Activated effector memory CD4-positive, alpha-beta T cell treated with anti-CD3 and anti-CD28 coated beads, Interleukin-2, amount 50 U/mL, for 16 hours (primary cell): ENCODE data around the gene MED13L.

ENCODE experiments used
- DNase-seq: peaks from one replicate; pipeline ENCODE4 v3.0.0-alpha.2; 2020

MED13L gene

DNA sequence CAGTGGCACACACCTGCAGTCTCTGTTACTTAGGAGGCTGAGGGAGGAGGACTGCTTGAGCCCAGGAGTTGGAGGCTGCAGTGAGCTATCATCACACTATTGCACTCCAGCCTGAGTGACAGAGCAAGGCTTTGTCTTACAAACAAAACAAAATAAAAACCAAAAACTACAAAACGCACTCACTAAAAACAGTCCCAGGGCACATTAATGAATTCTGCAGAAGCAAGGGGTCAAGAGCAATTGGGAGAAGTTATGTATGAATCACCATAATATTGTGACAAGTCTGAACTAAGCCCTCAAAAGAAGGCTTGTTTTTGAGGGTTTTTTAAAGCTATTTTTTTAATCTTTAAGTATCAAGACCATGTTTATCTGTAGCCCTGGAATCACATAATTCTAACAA lies 201.1 kb downstream of the MED13L start:
- no peak for DNase-seq

DNA sequence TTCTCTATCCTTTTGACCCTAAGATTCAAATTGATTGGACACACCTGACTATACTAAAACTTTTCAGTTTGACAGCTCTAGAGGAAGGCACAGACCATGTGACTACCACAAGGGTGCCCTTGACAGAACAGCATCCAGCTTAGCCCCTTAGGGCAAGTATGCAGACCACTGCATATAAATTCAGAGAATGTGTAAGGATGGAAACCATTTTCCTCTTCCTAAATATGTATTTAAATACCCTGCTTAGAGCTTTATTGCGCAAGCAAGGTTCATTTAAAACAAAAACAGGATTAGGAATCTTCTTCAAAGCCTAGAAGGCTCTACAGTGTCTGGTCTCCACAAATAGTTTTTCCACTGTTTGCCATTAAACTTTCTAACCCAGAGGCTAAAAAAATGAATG lies 202.8 kb downstream of the MED13L start:
- DNase-seq: no peak

DNA sequence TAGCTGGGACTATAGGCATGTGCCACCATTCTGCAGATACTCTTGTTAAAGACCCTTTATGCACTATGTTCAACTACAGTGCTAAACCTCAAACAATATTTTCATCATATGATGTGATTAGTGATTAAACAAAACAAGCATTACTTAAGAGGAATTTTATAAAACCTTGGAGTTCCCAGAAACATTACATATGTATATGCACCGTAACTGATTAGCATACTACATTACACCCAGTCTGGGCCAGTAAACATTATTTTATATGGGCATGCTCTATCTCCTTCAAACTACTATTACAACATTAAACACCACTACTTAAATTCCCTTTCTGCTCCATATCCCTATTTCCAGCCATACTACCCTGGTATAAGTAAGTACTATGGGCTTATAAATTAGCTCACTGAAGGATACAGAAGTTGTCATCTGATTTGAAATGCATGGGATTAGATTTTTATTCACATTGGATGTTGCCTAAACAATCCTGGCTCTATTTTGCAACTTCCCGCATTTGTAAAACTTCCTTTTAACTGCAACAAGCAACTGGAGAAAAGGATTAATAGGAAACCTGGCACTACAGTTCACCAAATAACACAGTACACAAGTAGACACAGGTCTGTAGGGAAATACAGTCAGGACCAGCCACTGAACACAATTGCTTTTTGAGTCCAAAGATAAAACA lies 205.8 kb downstream of the MED13L start:
- DNase-seq: no peak

DNA sequence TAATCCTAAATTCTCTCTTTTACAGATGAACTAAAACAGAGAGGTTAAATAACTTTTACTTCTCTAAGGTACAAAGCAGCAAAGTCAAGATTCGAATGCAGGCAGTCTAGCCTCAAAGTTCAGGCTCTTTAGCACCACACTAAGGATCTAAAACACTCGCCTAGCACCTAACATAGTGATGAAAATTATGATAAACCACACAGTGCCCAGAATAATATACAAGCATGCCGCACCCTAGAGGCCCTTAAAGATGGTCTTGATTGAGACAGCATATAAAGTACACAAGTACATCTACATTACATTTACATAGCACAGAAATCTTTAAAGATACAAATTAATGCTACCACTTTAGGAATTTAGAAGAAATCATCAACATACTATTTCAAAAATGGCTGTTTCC lies 207.0 kb downstream of the MED13L start:
- DNase-seq: no peak

DNA sequence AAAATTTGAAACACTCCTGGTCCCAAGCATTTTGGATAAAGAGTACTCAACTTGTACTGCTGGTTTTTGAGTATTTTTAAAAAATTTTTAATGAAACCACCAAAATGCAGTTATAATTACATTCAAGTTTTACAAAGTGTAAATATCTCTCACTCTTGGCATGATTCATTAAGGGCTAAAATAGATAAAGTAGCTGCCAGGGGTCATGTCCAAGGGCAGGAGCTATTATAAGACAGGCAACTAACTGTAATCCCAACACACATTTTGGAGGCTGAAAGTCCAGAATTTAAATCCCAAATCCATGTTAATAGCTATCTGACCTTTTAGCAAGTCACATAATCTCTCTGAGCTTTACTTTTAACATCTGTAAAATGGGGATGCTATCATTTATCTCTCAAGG lies 207.6 kb downstream of the MED13L start:
- no peak for DNase-seq

DNA sequence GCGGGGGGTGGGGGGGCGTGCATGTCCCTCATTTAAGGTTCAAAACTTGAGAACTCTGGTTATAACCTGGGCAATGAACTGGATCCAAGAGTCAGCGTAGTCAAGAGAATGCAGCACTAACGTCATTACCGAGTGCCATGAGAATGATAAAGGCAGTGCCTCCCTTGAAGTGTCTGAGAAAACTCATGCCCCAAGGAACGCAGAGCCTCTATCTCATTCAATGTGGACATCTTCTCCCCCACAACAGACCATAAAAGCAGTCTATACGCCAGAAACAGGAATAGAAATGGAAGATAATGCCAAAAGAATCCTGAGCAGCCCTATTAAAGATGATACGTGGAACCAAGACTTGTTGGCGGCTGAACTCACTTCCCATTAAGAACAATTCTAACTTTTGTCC lies 208.6 kb downstream of the MED13L start:
- DNase-seq: no peak

DNA sequence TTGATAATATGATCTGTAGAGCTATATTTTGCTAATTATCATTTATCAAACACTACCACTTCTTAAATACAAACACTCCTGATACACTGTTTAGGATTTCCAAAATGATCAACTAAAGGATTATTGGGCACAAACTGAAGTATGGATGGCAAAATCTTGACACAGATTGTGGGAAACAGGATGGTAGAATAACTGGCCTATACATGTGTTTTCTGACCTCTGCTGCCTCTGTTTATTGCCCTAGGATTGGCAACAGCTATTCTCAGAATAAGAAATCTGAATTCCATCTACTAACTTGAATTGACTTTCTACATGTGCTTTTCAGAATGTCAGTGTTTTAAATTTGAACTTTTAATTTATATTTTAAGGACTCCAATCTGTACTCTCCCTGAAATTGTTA lies 209.1 kb downstream of the MED13L start:
- no peak for DNase-seq

DNA sequence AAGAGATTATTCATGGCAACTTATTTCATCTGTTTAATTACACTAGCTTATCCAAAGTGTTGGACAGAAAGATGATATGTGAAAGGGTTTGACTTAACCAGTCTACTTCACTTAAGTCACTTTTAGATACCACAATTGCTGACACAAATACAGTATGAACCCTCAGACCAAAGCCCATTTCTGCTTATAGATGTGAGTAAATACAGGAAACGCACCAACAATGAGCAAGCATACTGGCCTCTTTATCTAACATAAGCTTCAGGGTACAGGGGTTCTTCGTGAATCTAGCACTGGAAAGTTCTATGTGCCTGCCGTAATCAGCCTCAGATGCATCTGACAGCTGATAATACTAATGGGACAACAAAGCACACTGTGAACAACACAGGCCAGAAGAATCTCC lies 209.6 kb downstream of the MED13L start:
- no peak for DNase-seq

DNA sequence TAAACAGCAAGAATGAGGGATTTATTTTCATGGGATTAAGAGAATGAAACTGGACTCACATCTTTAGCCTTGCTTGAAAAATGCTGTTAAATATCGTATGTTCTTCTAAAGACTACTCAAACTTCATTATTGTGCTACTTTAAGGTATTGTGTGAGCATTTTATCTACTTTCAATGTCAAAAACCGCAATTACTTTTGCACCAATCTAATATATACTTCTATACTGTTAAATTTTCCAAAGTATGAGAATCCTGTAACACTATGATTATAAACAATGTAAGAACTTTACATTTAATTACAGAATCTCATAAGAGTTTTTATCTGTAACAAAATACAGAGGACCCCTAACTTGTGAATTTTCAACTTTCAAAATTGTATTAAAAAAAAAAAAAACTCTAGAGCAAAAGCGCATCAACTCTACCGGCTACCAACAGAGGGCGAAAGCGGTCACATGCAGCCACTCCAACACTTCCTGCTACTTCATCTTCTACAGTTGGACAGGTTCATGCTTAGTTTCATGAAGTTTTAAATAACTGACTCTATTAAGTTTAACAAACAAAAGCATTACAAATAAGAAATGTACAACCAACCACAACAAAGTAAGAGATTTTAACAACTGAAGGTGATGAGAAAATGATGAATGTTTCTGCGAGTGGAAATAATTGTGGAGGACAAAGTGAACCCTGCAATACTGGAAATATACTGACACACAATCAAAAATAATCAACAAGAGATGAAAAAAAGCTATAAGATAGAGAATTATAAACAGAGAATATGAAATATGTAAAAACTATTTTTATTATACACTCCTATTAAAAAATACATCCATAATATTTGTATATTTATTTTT lies 210.9 kb downstream of the MED13L start:
- peak; percentile 80 for DNase-seq

DNA sequence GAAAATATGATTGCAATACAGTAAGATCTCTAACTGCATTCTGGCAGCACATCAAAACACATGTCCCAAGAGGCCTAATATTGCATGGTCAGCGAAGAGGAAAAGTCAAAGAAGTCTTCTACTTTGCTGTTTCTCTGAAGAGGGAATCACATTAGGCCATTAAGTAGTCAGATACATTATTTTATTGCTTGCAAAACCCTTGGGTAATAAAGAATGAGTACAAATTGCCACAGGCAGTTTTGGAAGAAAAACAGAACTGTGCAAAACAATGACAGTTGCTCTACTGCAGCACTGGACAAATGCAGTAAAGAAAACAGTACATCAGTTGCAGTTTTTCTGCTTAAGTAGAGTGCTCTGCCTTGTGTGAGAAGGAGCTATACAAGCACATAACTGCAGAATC lies 211.9 kb downstream of the MED13L start:
- DNase-seq: no peak

DNA sequence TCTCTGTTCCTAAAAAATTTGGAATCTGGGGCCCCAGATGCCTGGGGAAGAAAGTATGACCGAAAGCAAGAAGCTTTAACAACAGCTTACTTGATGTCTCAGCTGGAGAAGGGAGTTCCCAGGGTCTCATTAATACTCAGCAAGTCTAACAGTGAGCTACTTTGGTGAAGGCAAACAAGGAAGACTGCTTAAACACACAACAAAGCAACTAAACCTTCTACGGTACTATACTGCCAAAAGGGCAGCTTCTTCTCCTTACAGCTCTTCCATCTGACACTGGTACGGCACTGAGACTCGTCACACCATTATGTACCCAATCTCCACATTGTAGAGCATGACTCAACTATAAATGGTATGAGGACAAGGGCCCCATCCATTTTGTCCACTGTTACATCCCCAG lies 213.0 kb downstream of the MED13L start:
- no peak for DNase-seq

DNA sequence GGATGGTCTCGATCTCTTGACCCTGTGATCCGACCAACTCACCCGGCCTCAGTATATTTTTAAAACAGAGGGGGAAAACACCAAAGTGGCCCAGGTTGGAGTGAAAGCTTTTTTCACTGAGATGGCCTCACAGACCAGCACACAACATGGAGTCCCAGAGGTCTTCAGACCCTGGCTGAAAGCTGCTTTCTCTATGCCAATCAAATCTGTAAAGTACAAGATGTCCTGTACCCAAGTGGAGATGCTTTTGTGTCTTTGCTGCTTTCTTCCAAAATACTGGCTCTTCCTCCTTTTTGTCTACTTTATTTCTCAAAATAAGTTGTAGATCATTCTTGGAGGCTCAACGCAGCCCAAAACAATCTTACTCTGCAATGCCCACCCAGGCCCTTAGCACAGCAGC lies 214.8 kb downstream of the MED13L start:
- no peak for DNase-seq

DNA sequence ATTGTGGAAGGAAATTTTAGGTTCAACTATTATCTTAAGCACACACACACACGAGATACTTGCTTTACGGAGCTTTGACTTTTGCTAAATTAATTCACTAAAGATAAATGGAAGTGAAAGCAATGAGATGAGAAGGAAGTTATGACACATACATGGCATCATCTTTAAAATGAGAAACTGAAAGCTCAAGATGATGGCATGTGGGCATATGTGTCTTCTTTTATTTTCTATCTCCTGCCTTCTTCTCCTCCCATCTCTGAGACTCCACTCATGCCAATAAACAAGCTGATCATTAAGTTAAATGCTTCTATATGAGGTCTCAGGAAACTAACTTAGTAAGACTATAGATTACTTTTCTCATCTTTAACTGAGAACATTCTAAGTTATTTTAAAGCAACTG lies 216.7 kb downstream of the MED13L start:
- DNase-seq: no peak

DNA sequence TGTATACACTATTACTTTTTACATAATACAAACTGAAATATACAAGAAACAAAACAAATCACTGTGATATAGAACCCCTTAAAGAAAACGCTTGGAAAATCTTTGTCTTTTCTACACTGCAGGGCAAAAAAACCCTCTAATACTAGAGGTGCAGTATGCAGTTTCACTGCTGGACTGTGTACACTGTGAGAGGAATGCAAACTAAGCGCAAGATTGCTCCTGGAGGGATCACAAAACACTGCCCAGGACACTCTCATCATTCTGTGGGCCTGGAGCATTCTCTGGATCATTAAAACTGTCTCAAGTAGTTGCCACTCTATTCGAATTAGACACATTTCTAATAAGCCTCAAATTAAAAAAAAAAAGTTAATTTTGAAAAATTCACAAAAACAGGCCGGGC lies 217.6 kb downstream of the MED13L start:
- DNase-seq: no peak

DNA sequence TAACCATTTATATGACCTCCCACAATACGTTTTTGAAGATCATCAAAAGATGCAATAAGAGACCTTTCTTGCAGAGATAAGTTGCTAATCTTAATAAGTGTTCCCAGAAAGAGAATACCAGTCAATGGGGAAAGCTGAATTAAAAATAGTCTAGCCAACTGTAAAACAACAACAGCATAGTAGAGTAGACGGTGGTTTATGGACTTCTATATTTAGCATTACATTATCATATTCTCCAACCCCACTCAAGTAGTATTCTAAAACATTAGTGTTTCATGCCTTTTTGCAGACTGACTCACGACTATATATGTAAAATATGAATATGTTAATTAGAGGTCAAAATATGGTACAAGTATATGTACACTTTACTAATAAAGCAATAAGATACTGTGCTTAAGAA lies 218.9 kb downstream of the MED13L start:
- no peak for DNase-seq

DNA sequence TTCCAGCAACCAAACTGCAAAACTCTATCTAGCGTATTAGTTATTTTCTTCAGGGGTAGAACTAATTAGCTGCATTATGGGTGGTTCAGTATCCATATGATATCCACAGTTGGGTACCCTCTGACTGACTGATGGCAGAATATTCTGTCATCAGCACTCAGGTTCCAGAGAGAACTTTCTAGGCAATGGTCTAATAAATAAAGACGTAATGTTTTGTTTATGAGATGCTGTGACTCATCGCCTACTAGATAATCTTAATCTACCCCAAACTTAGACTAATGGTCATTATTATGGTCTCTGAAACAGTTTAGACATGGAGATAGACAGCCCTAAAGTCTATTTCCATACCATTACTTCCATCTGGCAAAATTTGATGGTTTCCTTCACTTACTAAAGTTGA lies 220.1 kb downstream of the MED13L start:
- no peak for DNase-seq

DNA sequence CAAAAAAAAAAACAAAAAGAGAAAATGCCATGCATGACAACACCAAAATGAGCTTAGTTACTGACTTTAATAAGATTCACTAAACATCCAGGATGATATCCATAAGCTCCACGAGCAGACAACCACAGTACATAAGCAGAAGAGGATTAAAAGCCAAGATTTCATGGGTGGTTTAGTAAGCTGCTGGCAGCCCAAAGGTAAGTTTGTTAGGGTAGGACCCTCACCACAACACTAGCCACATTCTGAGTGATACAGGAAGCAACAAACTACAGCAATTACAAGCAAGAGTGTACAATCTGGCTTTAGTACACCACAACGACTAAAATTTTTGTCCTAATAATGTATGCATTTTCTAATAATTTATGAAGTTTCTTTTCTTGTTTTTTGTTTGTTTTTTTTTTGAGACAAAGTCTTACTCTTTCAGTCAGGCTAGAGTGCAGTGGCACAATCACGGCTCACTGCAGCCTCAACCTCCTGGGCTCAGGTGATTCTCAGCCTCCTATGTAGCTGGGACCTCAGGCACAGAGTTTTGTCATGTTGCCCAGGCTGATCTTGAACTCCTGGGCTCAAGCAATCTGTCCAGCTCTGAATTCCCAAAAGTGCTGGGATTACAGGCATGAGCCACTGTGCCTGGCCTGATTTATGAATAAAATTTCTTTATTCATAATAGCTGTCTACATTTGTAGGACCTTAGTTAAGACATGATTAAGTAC lies 221.4 kb downstream of the MED13L start:
- DNase-seq: no peak

DNA sequence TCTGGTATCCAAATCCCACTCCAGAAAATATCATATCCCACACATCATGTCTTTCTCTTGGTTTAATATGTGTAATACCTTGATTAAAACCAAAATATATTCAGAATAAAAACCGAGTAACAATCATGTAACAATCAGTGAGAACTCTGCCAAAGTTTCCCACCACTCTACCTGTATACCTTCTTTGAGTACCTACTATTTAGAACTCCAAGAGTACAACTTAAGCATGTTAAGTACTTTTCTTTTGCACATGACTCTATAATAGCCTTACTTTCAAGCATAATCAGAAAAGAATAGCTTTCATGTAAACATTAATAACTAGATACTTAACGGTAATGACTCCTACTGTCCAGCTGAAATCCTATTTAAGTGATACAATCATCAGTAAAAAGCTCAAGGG lies 223.2 kb downstream of the MED13L start:
- no peak for DNase-seq

DNA sequence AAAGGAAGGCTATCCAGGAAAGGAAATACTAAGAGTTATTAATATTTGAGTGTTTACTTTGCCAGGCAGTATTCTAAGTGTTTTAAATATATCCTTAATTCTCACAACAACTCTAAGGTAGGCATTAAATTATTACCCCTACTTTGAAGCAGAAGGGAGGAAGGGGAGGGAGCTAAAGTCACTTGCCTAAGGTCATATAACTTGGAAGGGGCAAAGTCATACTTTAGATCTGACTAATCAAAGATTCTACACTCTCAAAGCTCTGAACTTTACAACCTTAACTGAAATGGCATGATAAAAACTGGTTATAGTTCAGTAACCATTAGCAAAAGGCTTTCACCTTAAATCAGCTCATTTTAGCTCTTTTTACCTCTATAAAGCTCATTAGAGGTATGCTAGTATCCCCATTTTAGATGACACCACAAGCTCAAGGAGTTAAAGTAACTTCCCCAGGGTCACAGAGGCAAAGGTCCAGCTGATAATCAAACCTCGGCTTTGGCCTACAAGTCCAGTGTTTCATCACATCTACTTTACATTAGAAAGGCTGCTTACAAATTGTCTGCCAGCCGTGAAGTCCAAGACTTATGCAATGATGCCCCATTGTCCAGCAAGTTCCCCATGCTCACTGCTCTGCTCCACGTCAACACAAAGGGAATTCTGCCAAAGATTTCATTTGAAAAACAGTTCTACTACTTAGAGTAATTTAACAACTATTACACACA lies 223.9 kb downstream of the MED13L start:
- no peak for DNase-seq

DNA sequence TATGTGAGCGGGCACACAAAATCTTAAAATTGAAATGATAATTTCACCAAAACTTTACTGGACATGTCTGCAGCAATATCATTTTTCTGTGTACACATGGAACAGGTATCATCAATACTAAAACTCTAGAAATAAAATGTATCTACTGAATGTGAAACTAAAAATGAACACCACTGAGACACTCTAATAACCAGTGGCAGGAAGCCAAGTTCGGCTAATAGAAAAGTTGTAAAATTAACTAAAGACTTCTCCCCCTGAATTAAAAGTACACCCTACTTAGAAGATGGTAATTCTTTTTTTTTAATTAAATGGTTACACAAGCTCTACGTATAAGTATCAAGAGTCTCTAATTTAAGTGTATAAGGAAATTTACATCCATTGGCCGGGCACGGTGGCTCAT lies 227.2 kb downstream of the MED13L start:
- no peak for DNase-seq

DNA sequence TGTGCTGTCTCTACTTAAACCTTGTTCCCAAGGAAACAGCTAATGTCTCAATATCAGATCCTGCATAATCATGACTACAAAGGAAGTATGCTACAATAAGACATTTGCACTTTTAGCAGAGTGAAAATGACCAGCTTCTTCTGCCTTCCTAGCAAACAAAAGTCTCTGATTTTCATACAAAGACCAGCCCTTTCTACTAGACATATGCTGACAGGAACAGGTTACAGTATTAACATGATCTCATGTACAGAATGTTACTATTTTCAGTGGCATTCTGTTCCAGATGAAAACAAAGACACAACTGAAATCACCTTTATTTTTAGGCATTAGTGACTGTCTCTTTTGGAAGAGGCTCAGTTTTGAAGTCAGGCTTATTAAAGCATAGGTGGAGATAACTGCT lies 228.6 kb downstream of the MED13L start:
- DNase-seq: no peak

DNA sequence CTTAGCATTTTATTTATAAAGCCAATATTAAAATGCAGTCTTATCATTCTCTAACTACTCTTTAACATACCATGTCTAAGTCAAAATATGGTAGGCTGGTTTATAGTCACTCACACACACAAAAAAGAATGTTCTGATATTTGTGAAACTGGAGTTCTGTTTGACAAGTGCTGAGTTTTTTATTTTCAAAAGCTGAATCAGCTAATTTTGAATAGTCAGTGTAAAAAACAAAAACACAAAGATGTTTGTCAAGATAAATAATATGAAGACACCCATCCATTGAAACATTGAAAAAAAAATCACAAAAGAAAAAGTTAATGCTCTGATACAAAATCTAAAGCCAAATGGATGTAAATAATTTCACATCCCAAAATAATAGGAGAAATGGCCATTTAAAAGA lies 231.5 kb downstream of the MED13L start:
- DNase-seq: no peak

DNA sequence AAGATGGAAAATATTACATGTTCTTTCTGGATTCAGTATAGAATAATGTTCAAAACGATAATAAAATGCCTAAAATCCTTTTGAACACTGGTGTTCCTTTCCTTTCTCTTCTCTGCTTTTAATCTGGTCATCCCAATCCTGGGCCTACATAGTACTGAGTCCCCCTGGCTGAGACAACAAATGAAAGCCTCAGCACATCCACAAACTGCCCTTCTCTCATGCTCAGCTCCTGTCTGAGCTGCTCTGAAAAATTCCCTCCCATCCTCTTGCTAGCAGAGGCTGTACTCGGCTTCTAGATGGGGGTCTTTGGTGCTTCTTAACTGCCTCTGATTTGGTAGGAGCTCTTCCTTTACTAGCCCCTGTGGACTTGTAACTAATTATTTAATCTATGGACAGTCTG lies 232.3 kb downstream of the MED13L start:
- no peak for DNase-seq
